Measurements from ENCODE around the gene EFTUD2. TPM values are rescaled to one million over a fixed set of nuclear protein-coding genes. Genes with fewer than 3 reads are reported as not detected.

EFTUD2 gene
- total and polyA plus RNA-seq, 2 of the 4 experiments (the other 2 are of a cell fraction): 72.5 to 126 TPM

DNA sequence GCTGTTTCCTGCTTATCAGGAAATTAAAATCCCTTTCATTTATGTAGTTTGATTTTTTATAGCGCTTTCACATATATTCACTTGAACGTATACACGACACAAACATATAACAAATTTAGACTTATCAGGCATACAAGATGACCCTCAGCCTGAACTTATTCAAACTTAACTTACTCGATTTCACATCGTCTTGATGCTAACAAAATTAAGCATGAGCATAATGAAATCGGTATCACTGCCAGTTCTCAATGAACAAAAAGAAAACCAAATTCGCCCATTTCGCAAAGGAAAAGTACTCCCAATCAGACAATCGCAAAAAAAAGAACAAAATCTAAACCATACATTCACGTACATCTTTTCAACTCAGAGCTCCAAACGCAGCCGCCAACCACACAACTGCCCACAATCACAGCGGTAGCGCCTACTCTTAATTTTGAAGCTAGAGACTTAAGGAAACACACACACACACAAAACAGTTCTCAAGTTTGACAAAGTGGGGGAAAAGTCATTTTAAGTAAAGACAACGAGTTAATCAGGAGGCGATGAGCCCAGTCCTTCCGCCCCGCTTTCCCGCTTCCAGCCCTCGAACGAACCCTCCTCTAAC lies 70.2 kb downstream of the EFTUD2 start:
- peak overlapping the region; percentile 14; the same call in 1 of the 2 replicates for H2AK5ac ChIP-seq (ENCODE audit: low read depth, low read length)
- peak; percentile 3; the same call in 1 of the 2 replicates for ATAC-seq (ENCODE audit: low read depth)
- H3K27ac ChIP-seq (ENCODE audit: insufficient read depth, low read length): peak overlapping the region; percentile 86
- DNase-seq: no peak
- H2BK5ac ChIP-seq (ENCODE audit: low read depth, low read length, poor library complexity, severe bottlenecking): peak overlapping the region; percentile 67
- H3K18ac ChIP-seq (ENCODE audit: low read depth, low read length): peak overlapping the region; percentile 56
- intact Hi-C loops (cut with micrococcal nuclease) (loop anchor here (1.0 kb wide), 1 partner anchor 50 kb away; no protein-coding TSS in a partner anchor), in situ Hi-C loops (cut with MboI; ENCODE audit: low sequenced_read_pairs) (loop anchor here (5.0 kb wide), 1 partner anchor 37 kb away; no protein-coding TSS in a partner anchor), dilution Hi-C loops (cut with HindIII; ENCODE audit: low sequenced_read_pairs, unreplicated experiment) (no loop called here)
- no peaks in the 10 kb centered on the region for H3K9me3 ChIP-seq (ENCODE audit: control insufficient read depth, insufficient read depth, low read length)
- POLR2A ChIA-PET (ENCODE audit: unreplicated experiment): no interaction called here
- peak overlapping the region; percentile 84 for H3K56ac ChIP-seq (ENCODE audit: extremely low read depth, insufficient read depth, low read length)
- peak overlapping the region; percentile 94 for H2AK9ac ChIP-seq (replicated peaks; ENCODE audit: low read depth, low read length, poor library complexity)
- WGBS, 2 experiments (ENCODE audit: extremely low coverage in 2 of 2, insufficient read length in 1 of 2): 0% methylated on average over 3 of the region's 21 CpGs; no CpG with 5 or more reads in 1 of the 2 experiments
- CTCF ChIA-PET: no interaction called here
- peaks cover 6 to 22% of the 10 kb centered on the region in 2 experiments; a peak in 2 of 4 replicates for H3K79me1 ChIP-seq (ENCODE audit: low read depth in 1 of 2, low read length in 2 of 2)
- H2BK15ac ChIP-seq (ENCODE audit: low read depth, low read length): peak overlapping the region; percentile 72; the same call in 2 of the 3 replicates
- peak overlapping the region; percentile 0; the same call in 1 of the 2 replicates for H4K5ac ChIP-seq (ENCODE audit: low read depth, low read length)
- H3K14ac ChIP-seq (replicated peaks; ENCODE audit: low read depth, low read length): peak overlapping the region; percentile 95
- H4K91ac ChIP-seq (ENCODE audit: insufficient read depth, low read depth, low read length): peak overlapping the region; percentile 76
- H2BK120ac ChIP-seq (ENCODE audit: low read depth, low read length): peak overlapping the region; percentile 72
- H3K23ac ChIP-seq (ENCODE audit: low read depth, low read length): peak overlapping the region; percentile 91
- H3K36me3 ChIP-seq (ENCODE audit: control insufficient read depth, insufficient read depth, low read length): no peaks in the 10 kb centered on the region
- peaks cover 7% of the 10 kb centered on the region; the same call in 1 of the 2 replicates for H4K20me1 ChIP-seq (ENCODE audit: insufficient read depth, low read length)
- H3K9me1 ChIP-seq (ENCODE audit: insufficient read depth, low read length): 0 out of 2 replicates have a peak, but pooled peaks cover 4% of the 10 kb centered on the region
- BruUV-seq (replicated peaks): no TSS peak
- H2BK20ac ChIP-seq (ENCODE audit: low read depth, low read length): peak overlapping the region; percentile 0; the same call in 1 of the 2 replicates
- H3K4me1 ChIP-seq (ENCODE audit: control insufficient read depth, insufficient read depth, low read length): peaks cover 2% of the 10 kb centered on the region
- H3K4me2 ChIP-seq (ENCODE audit: low read depth, low read length): peak overlapping the region; percentile 97
- H4K8ac ChIP-seq (ENCODE audit: low read depth in 2 of 2, low read length in 2 of 2): peak overlapping the region; percentile 9 to 78; a peak in 2 of 4 replicates
- peak overlapping the region; percentile 77 for H3K4me3 ChIP-seq (ENCODE audit: insufficient read depth, low read depth, low read length)
- H2AFZ ChIP-seq (replicated peaks; ENCODE audit: low read length, poor library complexity): peak overlapping the region; percentile 88
- peak overlapping the region; percentile 94 for H3K9ac ChIP-seq (ENCODE audit: low read depth, low read length)
- H3K27me3 ChIP-seq (ENCODE audit: control insufficient read depth, insufficient read depth, low read length): no peaks in the 10 kb centered on the region
- H3K4ac ChIP-seq (ENCODE audit: low read depth, low read length): peak overlapping the region; percentile 77
- TF ChIP-seq MAZ (IDR thresholded peaks at IDR 0.05; ENCODE audit: borderline replicate concordance, low read depth, low read length) (no peak), BHLHE40 (IDR thresholded peaks at IDR 0.05; ENCODE audit: low read depth, low read length) (no peak), RAD21 (IDR thresholded peaks at IDR 0.05; ENCODE audit: low read length) (no peak), FOS (IDR thresholded peaks at IDR 0.05; ENCODE audit: low read depth, low read length) (no peak), POLR2A (IDR thresholded peaks at IDR 0.05; ENCODE audit: low read depth, low read length) (no peak), NFE2L2 (IDR thresholded peaks at IDR 0.05; ENCODE audit: low read depth, low read length) (no peak), MAFK (IDR thresholded peaks at IDR 0.05; ENCODE audit: low read depth, low read length) (no peak), SMC3 (IDR thresholded peaks at IDR 0.05; ENCODE audit: low read depth, low read length) (no peak), CHD1 (IDR thresholded peaks at IDR 0.05; ENCODE audit: low read depth, low read length) (no peak), RFX5 (IDR thresholded peaks at IDR 0.05; ENCODE audit: low read depth, low read length) (no peak), MXI1 (IDR thresholded peaks at IDR 0.05; ENCODE audit: borderline replicate concordance, low read depth, low read length) (no peak), CEBPB (IDR thresholded peaks at IDR 0.05; ENCODE audit: low read depth, low read length) (no peak)
- TF ChIP-seq, protein P1, sequence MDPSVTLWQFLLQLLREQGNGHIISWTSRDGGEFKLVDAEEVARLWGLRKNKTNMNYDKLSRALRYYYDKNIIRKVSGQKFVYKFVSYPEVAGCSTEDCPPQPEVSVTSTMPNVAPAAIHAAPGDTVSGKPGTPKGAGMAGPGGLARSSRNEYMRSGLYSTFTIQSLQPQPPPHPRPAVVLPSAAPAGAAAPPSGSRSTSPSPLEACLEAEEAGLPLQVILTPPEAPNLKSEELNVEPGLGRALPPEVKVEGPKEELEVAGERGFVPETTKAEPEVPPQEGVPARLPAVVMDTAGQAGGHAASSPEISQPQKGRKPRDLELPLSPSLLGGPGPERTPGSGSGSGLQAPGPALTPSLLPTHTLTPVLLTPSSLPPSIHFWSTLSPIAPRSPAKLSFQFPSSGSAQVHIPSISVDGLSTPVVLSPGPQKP (IDR thresholded peaks at IDR 0.05; ENCODE audit: borderline replicate concordance, low read depth, low read length): no peak
- TF ChIP-seq, protein P2, sequence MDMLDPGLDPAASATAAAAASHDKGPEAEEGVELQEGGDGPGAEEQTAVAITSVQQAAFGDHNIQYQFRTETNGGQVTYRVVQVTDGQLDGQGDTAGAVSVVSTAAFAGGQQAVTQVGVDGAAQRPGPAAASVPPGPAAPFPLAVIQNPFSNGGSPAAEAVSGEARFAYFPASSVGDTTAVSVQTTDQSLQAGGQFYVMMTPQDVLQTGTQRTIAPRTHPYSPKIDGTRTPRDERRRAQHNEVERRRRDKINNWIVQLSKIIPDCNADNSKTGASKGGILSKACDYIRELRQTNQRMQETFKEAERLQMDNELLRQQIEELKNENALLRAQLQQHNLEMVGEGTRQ (IDR thresholded peaks at IDR 0.05; ENCODE audit: low read depth, low read length): no peak
- TF ChIP-seq, protein P3, sequence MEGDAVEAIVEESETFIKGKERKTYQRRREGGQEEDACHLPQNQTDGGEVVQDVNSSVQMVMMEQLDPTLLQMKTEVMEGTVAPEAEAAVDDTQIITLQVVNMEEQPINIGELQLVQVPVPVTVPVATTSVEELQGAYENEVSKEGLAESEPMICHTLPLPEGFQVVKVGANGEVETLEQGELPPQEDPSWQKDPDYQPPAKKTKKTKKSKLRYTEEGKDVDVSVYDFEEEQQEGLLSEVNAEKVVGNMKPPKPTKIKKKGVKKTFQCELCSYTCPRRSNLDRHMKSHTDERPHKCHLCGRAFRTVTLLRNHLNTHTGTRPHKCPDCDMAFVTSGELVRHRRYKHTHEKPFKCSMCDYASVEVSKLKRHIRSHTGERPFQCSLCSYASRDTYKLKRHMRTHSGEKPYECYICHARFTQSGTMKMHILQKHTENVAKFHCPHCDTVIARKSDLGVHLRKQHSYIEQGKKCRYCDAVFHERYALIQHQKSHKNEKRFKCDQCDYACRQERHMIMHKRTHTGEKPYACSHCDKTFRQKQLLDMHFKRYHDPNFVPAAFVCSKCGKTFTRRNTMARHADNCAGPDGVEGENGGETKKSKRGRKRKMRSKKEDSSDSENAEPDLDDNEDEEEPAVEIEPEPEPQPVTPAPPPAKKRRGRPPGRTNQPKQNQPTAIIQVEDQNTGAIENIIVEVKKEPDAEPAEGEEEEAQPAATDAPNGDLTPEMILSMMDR (conservative IDR thresholded peaks at IDR 0.05; ENCODE audit: low read depth, low read length): no peak

Data from IMR-90 (cell line).